ENCODE data around the gene PCNT.

DNA sequence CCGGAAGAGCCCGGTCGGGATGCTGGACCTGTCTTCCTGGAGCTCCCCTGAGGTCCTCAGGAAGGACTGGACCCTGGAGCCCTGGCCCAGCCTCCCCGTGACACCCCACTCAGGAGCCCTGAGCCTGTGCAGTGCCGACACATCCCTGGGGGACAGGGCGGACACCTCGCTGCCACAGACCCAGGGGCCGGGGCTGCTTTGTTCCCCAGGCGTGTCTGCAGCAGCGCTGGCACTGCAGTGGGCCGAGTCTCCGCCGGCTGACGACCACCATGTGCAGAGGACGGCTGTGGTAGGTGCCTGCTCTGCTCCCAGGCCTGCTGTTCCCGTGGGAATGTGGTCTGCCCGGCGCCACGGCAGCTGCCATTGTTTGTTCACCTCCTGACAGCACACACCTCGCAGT is 92.6 kb downstream of the PCNT start:
- TF ChIP-seq CTCF (IDR thresholded peaks at IDR 0.05; ENCODE audit: poor library complexity, severe bottlenecking) (no peak), MXI1 (conservative IDR thresholded peaks at IDR 0.05; ENCODE audit: poor library complexity, severe bottlenecking) (no peak), EZH2 (IDR thresholded peaks at IDR 0.05; ENCODE audit: borderline replicate concordance, insufficient read depth, low read length, poor library complexity, severe bottlenecking) (no peak), RAD21 (conservative IDR thresholded peaks at IDR 0.05) (no peak), POLR2AphosphoS5 (IDR thresholded peaks at IDR 0.05) (no peak), REST (IDR thresholded peaks at IDR 0.05; ENCODE audit: borderline replicate concordance) (no peak)
